ENCODE measurements around the gene CRBN. TPM values are rescaled to one million over a fixed set of nuclear protein-coding genes. Genes with fewer than 3 reads are reported as not detected.

Gene CRBN
- total RNA-seq, 2 donors from 2014 or later = 39.3 to 48.4 TPM

DNA sequence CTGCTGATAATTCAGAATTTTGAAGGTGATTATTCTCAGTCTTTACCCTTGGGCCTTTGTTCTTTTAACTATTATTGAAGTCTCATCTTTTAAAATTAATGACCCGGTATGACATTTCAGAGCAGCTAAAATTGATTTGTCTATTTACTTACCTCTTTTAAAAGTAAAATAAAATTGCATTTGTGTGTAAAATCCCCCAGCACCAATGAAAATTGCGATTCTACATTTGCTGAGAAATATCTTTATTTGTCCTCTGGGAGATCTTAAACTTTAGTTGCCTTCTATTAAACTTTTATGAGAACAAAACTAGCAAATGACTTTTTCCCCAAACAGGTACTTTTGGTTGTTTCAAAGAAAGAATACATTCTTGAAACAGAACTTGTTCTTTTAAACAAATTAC, 61.8 kb downstream of the CRBN start:
- Mint-ChIP-seq H3K4me3 (peak overlapping the region; percentile 72), H3K4me1 (ENCODE audit: low read depth in 2 of 2) (peaks cover 30 to 44% of the 10 kb centered on the region in 2 donors)
- ATAC-seq = no peak

DNA sequence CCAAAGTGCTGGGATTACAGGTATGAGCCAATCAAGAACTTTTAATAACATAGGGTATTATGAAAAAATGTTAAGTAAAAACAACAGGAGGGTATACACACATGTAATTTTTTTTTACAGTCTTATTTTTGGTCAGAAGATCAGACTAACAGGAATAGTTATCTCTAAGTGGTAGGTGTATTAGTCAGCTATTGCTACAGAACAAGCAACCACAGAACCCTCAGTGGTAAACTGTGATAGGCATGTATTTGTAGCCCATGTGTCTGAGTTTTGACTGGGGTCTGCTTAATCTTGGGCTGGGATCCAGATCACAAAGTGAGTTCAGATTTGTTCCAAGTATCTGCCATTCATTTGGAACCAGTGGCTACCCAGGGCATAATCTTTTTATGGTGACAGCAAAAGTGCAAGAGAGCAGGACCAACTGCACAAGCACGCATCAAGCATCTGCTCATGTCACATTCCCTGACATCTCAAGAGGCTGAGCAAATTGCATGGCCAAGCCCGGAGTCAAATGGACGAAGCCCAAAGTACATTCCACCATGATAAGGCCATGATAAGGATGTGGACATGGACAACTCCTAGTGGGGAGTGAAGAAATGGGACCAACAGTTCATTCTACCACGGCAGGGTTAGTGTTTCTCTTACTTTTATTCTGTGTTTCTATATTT, 66.3 kb downstream of the CRBN start:
- DNase-seq (ENCODE audit: low spot score) = no peak
- peak; percentile 69 to 74 for ATAC-seq
- Mint-ChIP-seq H3K27me3 (peaks cover 0 to 13% of the 10 kb centered on the region in 2 donors), H3K27ac (peak overlapping the region in 1 of 2 donors; percentile 76), H3K4me1 (ENCODE audit: low read depth in 2 of 2) (peaks cover 43 to 61% of the 10 kb centered on the region in 2 donors), H3K36me3 (no peaks in the 10 kb centered on the region), H3K9me3 (no peaks in the 10 kb centered on the region), H3K4me3 (no peak overlapping the region)

More for the DNA sequence above, 61.8 kb downstream of the CRBN start:
- Mint-ChIP-seq H3K27ac (peak overlapping the region; percentile 81 to 88), H3K36me3 (no peaks in the 10 kb centered on the region), H3K9me3 (no peaks in the 10 kb centered on the region), H3K27me3 (peaks cover 0 to 5% of the 10 kb centered on the region in 2 donors)
- no peak for DNase-seq (ENCODE audit: low spot score)

DNA sequence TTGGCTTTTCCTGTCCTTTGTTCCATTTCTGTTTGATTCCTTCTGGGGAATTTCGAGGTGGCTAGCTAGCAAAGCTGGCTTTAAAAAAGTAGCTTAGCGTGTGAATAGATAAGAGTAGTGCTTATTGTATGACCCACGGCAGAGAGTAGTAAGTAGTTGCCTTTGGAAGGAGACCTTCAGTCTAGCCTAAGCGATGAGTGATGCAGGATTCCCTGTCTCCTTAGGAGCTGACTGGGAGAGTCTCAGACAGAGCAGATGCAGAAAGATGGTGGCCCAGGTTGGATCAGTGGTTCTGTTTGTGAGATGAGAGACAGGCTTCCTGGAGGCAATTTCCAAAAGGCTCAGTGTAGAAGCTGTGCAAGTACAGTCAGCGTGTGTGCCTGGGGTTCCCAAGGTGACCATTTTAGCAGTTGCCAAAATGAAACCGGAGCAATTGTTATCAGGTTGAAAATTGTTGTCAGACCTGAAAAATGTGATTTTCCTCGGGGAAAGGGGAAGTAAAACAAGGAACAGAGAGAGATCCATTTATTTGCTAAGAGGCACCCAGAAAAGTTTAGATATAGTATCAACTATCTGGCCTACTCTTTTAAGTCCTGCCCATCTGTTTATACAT, 68.6 kb downstream of the CRBN start:
- H3K4me1 Mint-ChIP-seq (ENCODE audit: low read depth in 2 of 2) = peaks cover 40 to 49% of the 10 kb centered on the region in 2 donors
- H3K27me3 Mint-ChIP-seq = peaks cover under 1 to 14% of the 10 kb centered on the region in 2 donors
- no peaks in the 10 kb centered on the region for H3K36me3 Mint-ChIP-seq
- H3K27ac Mint-ChIP-seq = peak overlapping the region; percentile 46 to 74
- no peaks in the 10 kb centered on the region for H3K9me3 Mint-ChIP-seq
- DNase-seq (ENCODE audit: low spot score) (no peak), ATAC-seq (no peak)
- H3K4me3 Mint-ChIP-seq = peak overlapping the region; percentile 77

DNA sequence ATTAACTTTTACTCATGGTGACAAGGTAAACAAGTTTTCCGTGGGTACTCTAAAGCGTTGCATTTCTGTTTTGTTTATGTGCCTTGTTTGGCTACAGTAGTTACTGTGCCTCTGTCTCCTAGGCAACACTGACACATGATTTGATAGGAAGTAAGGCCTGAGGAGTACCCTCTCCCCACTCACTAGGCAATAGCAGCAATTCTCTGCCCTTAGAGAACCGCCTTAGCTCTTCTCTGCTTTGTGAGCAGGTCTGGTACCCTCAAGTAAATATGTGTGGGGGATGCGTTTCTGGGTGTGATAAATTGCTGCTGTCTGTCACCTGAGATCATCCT, 69.2 kb downstream of the CRBN start, which contains the start of gene IL5RA:
TSS of gene IL5RA (minus strand) at position 76 of the 332 bp plus-strand sequence. CDS start 5,390 bp downstream, outside the sequence.
- Mint-ChIP-seq H3K4me3 (peak within 1 kb of the TSS; percentile 77), H3K36me3 (peaks cover under 1% of the 10 kb centered on the region), H3K27ac (peak within 1 kb of the TSS; percentile 46 to 74), H3K9me3 (no peaks in the 10 kb centered on the region), H3K27me3 (peaks cover 6 to 14% of the 10 kb centered on the region in 2 donors), H3K4me1 (ENCODE audit: low read depth in 2 of 2) (peaks cover 37 to 50% of the 10 kb centered on the region in 2 donors)
- DNase-seq (ENCODE audit: low spot score) (no peak), ATAC-seq (peak in 1 of 2 donors; percentile 81)

DNA sequence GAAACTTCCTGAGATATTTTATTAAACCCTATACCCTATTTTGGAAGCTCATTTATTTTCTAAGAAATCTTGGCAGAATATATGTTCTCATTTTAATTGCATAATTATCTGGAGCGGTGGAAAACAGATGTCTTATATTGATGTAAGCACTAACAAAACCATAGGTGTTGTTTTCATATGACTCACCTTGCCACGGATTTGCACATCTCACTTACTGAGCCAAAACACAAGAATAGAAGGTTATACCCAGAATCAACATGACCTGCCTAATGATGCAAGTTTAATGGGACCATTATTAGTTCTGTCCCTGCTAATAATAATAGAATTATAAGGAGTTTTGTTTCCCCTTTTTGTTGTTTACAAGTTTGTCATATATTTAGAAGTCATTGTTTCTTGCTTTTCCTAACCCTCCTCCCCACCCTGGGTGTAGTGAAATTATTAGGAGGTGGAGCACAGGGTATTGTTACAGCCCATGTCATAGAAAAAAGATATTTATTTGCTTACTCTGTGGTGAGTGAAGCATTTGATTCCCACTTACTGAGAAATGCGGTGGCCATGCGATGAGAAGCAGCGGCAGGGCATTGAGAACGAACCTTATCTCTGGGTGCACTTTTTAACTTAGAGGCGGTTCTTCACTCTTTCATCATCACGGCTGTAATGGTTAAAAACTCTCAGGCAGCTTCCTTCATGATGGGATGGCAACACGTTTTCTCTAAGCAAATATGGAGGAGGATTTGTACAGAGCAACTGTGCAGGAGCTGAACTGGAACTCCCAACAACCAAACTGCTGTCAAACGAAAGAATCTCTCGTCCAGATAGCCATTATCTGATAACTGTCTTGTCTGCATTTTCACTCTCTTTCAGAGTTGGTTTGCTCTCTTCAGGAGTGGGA, 69.8 kb downstream of the CRBN start:
- Mint-ChIP-seq H3K9me3 (no peaks in the 10 kb centered on the region), H3K36me3 (peaks cover 4% of the 10 kb centered on the region), H3K27me3 (peaks cover 12 to 15% of the 10 kb centered on the region in 2 donors), H3K27ac (peak overlapping the region; percentile 46 to 74), H3K4me3 (peak overlapping the region; percentile 77), H3K4me1 (ENCODE audit: low read depth in 2 of 2) (peaks cover 31 to 48% of the 10 kb centered on the region in 2 donors)
- no peak for DNase-seq (ENCODE audit: low spot score)
- peak; percentile 70 to 78 for ATAC-seq

DNA sequence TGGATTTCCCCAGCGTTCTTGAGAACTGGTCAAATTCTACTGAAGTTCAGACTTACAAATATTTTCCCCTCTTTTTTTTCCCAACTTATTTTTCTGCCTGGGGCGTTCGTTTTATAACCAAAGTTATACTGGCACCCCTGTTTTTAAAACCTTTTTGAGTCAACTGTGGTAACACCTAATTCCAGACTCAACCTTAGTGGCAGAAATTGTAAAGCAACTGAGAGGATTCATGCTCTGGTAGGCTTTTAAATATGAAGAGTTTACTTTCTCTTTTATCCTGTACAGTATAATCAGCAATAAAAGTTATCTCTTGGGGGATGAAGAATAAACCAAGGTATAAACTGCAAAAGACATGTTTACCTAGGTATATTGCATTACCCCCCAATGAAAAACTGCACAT, 71.6 kb downstream of the CRBN start:
- H3K4me1 Mint-ChIP-seq (ENCODE audit: low read depth in 2 of 2) = peaks cover 26 to 47% of the 10 kb centered on the region in 2 donors
- peaks cover 12 to 15% of the 10 kb centered on the region in 2 donors for H3K27me3 Mint-ChIP-seq
- peak overlapping the region in 1 of 2 donors; percentile 50 for H3K27ac Mint-ChIP-seq
- DNase-seq (ENCODE audit: low spot score) (no peak), ATAC-seq (no peak)
- no peaks in the 10 kb centered on the region for H3K9me3 Mint-ChIP-seq
- H3K4me3 Mint-ChIP-seq = peak overlapping the region; percentile 31
- peaks cover 4% of the 10 kb centered on the region for H3K36me3 Mint-ChIP-seq

DNA sequence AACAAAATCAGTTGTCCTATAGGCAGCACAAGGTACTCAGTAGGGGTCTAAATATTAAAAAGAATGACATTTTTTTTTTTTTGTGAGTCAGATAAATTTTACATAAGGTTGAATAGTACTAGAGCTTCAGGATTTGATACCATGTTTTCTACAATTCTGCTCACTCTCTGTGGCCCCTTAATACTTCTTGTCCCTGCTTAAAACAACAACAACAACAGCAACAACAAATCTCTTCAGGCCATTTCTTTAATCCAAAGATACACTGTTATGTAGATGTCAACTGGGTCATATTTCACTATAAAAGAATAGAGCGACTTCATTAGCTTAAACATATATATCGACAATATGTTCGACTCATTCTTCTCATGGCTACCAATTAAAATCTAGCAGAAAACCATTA, 72.3 kb downstream of the CRBN start:
- H3K4me1 Mint-ChIP-seq (ENCODE audit: low read depth in 2 of 2) = peaks cover 23 to 47% of the 10 kb centered on the region in 2 donors
- no peaks in the 10 kb centered on the region for H3K9me3 Mint-ChIP-seq
- H3K4me3 Mint-ChIP-seq = peak overlapping the region; percentile 31
- no peak for DNase-seq (ENCODE audit: low spot score)
- H3K27me3 Mint-ChIP-seq = peaks cover 12 to 15% of the 10 kb centered on the region in 2 donors
- no peak for ATAC-seq
- H3K36me3 Mint-ChIP-seq = peaks cover 4% of the 10 kb centered on the region
- H3K27ac Mint-ChIP-seq = peak overlapping the region in 1 of 2 donors; percentile 50

DNA sequence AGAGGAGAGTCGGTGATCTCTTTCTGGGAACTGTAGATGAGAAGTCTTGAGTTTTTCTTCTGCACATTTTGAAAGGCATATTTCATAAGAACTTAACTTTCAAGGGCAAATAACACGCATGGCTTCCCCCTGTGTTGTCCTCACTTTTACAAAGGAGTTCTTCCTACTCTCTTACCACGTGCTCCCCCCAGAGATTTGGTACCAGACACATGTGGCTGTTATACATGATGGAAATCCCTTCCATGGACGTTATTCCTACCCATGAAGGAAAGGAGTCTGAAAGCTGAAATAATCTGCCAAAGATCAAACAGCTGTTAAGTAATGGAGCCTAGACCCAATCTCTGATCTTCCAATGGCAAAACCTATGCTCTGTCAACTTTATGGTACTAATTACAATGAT, 73.7 kb downstream of the CRBN start:
- no peaks in the 10 kb centered on the region for H3K9me3 Mint-ChIP-seq
- peaks cover 12 to 14% of the 10 kb centered on the region in 2 donors for H3K27me3 Mint-ChIP-seq
- H3K36me3 Mint-ChIP-seq = peaks cover 4% of the 10 kb centered on the region
- H3K27ac Mint-ChIP-seq = no peak overlapping the region
- H3K4me1 Mint-ChIP-seq (ENCODE audit: low read depth in 2 of 2) = peaks cover 20 to 38% of the 10 kb centered on the region in 2 donors
- no peak overlapping the region for H3K4me3 Mint-ChIP-seq
- DNase-seq (ENCODE audit: low spot score) = no peak
- ATAC-seq = no peak

DNA sequence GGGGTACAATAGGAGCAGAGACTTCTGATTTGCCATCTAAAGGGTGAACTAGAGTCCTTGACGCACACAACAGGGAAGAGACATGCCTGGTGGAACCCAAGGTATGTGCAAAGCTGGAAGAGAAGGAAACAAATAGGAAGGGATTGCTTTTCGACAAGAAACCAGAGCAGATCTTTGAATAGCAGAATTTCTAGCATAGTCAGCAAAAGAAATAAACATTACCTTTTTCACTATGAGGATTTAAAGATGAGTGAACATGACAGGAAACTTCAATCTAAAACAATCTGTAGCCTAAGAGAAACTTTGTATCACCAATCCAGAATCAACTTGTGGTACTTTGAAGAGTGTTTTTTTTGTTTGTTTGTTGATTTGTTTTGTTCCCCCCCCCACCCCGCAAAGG, 74.2 kb downstream of the CRBN start:
- DNase-seq (ENCODE audit: low spot score) (no peak), ATAC-seq (no peak)
- H3K27ac Mint-ChIP-seq = peak overlapping the region in 1 of 2 donors; percentile 42
- H3K36me3 Mint-ChIP-seq = peaks cover 4% of the 10 kb centered on the region
- H3K4me3 Mint-ChIP-seq = peak overlapping the region; percentile 24
- peaks cover 16 to 33% of the 10 kb centered on the region in 2 donors for H3K4me1 Mint-ChIP-seq (ENCODE audit: low read depth in 2 of 2)
- H3K9me3 Mint-ChIP-seq = no peaks in the 10 kb centered on the region
- H3K27me3 Mint-ChIP-seq = peaks cover 11 to 12% of the 10 kb centered on the region in 2 donors

DNA sequence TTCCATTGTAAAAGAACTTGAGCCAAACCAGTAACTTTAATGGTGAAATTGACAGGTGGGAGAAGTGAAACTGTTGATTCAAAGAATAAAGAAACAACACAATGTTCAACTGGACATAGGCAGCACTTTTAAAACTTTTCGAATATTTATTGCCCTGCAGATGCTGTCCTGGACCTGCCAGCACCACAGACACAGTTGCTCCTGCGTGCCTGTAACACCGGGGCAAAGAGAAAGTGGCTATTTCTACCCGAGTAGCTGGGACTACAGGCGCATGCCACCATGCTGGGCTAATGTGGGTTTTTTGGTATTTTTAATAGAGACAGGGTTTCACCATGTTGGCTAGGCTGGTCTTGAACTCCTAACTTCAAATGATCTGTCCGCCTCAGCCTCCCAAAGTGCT, 76.7 kb downstream of the CRBN start:
- Mint-ChIP-seq H3K27me3 (peaks cover 10 to 12% of the 10 kb centered on the region in 2 donors), H3K27ac (no peak overlapping the region), H3K4me3 (no peak overlapping the region)

DNA sequence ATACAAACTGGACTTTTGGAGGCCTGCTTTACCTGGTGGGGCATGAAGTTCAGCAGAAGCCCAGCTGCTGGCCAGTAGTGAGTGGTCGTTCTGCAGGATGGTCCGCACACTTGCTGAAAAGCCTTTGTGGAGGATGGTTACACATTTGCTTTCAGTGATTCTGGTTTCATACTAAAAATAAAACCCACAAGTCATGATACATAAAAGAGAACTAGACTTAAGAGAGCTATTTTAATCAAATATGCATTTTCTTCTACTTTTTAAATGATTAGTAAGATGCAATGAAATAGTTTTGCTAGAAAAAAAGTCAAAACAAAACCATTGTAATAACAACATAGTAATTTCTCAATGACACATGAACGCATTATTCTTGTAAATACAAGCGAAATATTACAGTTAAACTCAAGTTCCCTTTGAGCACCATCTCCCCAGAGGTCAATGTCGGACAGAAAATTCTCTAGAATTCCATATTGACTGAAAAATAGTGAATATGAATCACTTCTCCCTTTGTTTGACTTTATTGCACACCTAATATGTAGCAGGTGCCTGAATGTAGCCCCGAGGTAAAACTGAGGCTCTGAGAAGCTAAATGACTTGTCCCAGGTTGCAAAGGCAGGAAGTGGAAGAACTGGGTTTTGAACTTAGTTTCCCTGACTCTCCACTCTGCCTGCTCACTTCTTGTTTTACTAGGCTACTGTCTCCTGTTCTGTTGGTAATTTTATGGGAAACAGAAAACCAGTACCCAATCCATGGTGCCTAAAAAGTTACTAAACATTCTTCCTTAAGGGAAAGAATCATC, 77.6 kb downstream of the CRBN start:
- DNase-seq (ENCODE audit: low spot score) (no peak), ATAC-seq (no peak)
- Mint-ChIP-seq H3K4me1 (ENCODE audit: low read depth in 2 of 2) (peaks cover 0 to 11% of the 10 kb centered on the region in 2 donors), H3K27me3 (peaks cover 12% of the 10 kb centered on the region in 2 donors), H3K4me3 (no peak overlapping the region), H3K9me3 (no peaks in the 10 kb centered on the region), H3K36me3 (peaks cover 4% of the 10 kb centered on the region), H3K27ac (no peak overlapping the region)

More for the DNA sequence above, 76.7 kb downstream of the CRBN start:
- ATAC-seq = no peak
- Mint-ChIP-seq H3K36me3 (peaks cover 4% of the 10 kb centered on the region), H3K9me3 (no peaks in the 10 kb centered on the region), H3K4me1 (ENCODE audit: low read depth in 2 of 2) (peaks cover 0 to 11% of the 10 kb centered on the region in 2 donors)
- DNase-seq (ENCODE audit: low spot score) = no peak
